GM23338 (cell line): ENCODE measurements around the gene MBOAT1. TPM values are rescaled to one million over a fixed set of nuclear protein-coding genes. Genes with fewer than 3 reads are reported as not detected.

Source experiments
- ATAC-seq: fragments of 200-7000 bp; cut with Tn5 transposase; 3 replicates; pipeline ENCODE4 v1.9.1; 2020
- DNase-seq: peaks from one replicate; pipeline ENCODE4 v3.0.0-alpha.2; 2015; ENCODE audit warnings: low spot score
- H2AFZ ChIP-seq: fragments of 200-600 bp; sonication (generic); 2 replicates; pipeline ENCODE4 v1.8.0; 2016; ENCODE audit warnings: antibody characterized with exemption, mild to moderate bottlenecking, moderate library complexity
- H3F3A ChIP-seq: fragments of 200-600 bp; sonication (generic); replicated peaks from 2 replicates; pipeline ENCODE4 v1.8.0; 2017; ENCODE audit warnings: antibody characterized with exemption, mixed run types, low read depth
- H3K27ac ChIP-seq: fragments of 200-600 bp; sonication (generic); 2 replicates; pipeline ENCODE4 v1.6.1; 2016; ENCODE audit warnings: low read depth
- H3K27me3 ChIP-seq: fragments of 200-600 bp; sonication (generic); 2 replicates; pipeline ENCODE4 v1.8.0; 2016; ENCODE audit warnings: mild to moderate bottlenecking, mixed run types, moderate library complexity; ENCODE audit not compliant: insufficient read depth
- H3K36me3 ChIP-seq: fragments of 200-600 bp; sonication (generic); 2 replicates; pipeline ENCODE4 v1.8.0; 2016; ENCODE audit warnings: mild to moderate bottlenecking; ENCODE audit not compliant: insufficient read depth
- H3K4me1 ChIP-seq: fragments of 200-600 bp; sonication (generic); 2 replicates; pipeline ENCODE4 v1.8.0; 2016; ENCODE audit warnings: mild to moderate bottlenecking, moderate library complexity; ENCODE audit not compliant: insufficient read depth
- H3K4me2 ChIP-seq: fragments of 200-600 bp; sonication (generic); 2 replicates; pipeline ENCODE4 v1.7.1; 2017; ENCODE audit warnings: mixed run types
- H3K4me3 ChIP-seq: fragments of 200-600 bp; sonication (generic); 2 replicates; pipeline ENCODE4 v1.6.1; 2016; ENCODE audit warnings: mixed run types
- H3K79me2 ChIP-seq: fragments of 200-600 bp; sonication (generic); replicated peaks from 2 replicates; pipeline ENCODE4 v1.8.0; 2017; ENCODE audit warnings: mild to moderate bottlenecking; ENCODE audit not compliant: insufficient read depth
- H3K9me2 ChIP-seq: fragments of 200-600 bp; sonication (generic); 2 replicates; pipeline ENCODE4 v1.8.0; 2017; ENCODE audit not compliant: insufficient read depth
- H4K20me1 ChIP-seq: fragments of 200-600 bp; sonication (generic); replicated peaks from 2 replicates; pipeline ENCODE4 v1.8.0; 2017; ENCODE audit warnings: mild to moderate bottlenecking; ENCODE audit not compliant: insufficient read depth
- H3K27ac Mint-ChIP-seq: 2 replicates; pipeline ENCODE4 v1.8.0; 2020; ENCODE audit warnings: inconsistent platforms, mild to moderate bottlenecking, moderate library complexity, mixed read lengths
- H3K27me3 Mint-ChIP-seq: 3 replicates; pipeline ENCODE4 v1.8.0; 2022; ENCODE audit warnings: low read depth, mild to moderate bottlenecking, moderate library complexity, mixed read lengths, inconsistent platforms; ENCODE audit not compliant: insufficient read depth, poor library complexity
- H3K36me3 Mint-ChIP-seq: 3 replicates; pipeline ENCODE4 v1.8.0; 2021; ENCODE audit warnings: low read depth, mild to moderate bottlenecking, inconsistent platforms, moderate library complexity, mixed read lengths
- H3K4me1 Mint-ChIP-seq: 3 replicates; pipeline ENCODE4 v1.8.0; 2020; ENCODE audit warnings: mild to moderate bottlenecking, inconsistent platforms, mixed read lengths
- H3K4me3 Mint-ChIP-seq: 3 replicates; pipeline ENCODE4 v1.8.0; 2021; ENCODE audit warnings: moderate library complexity, mild to moderate bottlenecking, inconsistent platforms, mixed read lengths
- H3K9me3 Mint-ChIP-seq: 3 replicates; pipeline ENCODE4 v1.8.0; 2020; ENCODE audit warnings: moderate library complexity, mild to moderate bottlenecking, inconsistent platforms, mixed read lengths
- CREB1 ChIP-seq: fragments of 250-450 bp; sonication (Bioruptor Pico); IDR thresholded peaks from 2 replicates; pipeline ENCODE4 v1.5.0; 2020; ENCODE audit warnings: low read depth, mild to moderate bottlenecking, moderate library complexity
- CTCF ChIP-seq, 2 experiments: fragments of 200-600 bp in 1 of 2; sonication (generic) in 1 of 2; conservative IDR thresholded peaks; 2 replicates each; pipeline versions ENCODE4 v1.5.1 to v1.6.1; 2016 to 2017; ENCODE audit warnings: antibody characterized with exemption in 2 of 2, low read depth in 2 of 2, mild to moderate bottlenecking in 2 of 2, moderate library complexity in 1 of 2
- EZH2phosphoT487 ChIP-seq: fragments of 200-600 bp; sonication (generic); IDR thresholded peaks from one replicate; pipeline ENCODE4 v1.8.1; 2018; ENCODE audit warnings: antibody characterized with exemption; ENCODE audit not compliant: unreplicated experiment
- NANOG ChIP-seq: IDR thresholded peaks from 2 replicates; pipeline ENCODE4 v1.6.1; 2016; ENCODE audit warnings: antibody characterized with exemption, borderline replicate concordance
- REST ChIP-seq: IDR thresholded peaks from one replicate; pipeline ENCODE4 v1.6.1; 2018; ENCODE audit warnings: antibody characterized with exemption; ENCODE audit not compliant: unreplicated experiment
- ZNF331 ChIP-seq: fragments of 250-450 bp; sonication (Bioruptor Pico); IDR thresholded peaks from 2 replicates; pipeline ENCODE4 v1.5.0; 2020; ENCODE audit warnings: low read depth, mild to moderate bottlenecking, moderate library complexity
- polyA plus RNA-seq: library from polyadenylated mRNA; unstranded; fragments of >200 nt; fragmentation: Nextera tagmentation; extraction: Ambion mirVana; gene quantifications from 2 replicates; pipeline ENCODE4 v1.2.1, GENCODE V29; 2016
- total RNA-seq: library from RNA; depleted of rRNA; stranded (reverse); fragments of >200 nt; shearing (Covaris generic); gene quantifications from 2 replicates; pipeline ENCODE4 v1.2.3, GENCODE V29; 2014

Gene MBOAT1
- total and polyA plus RNA-seq, 2 experiments from 2014 or later = 3.8 to 18.6 TPM

- no peak for TF ChIP-seq REST
Observed at GRCh38 chr6:20061952-20062351, 150.3 kb downstream of the MBOAT1 start (continued).

GRCh38 chr6:20060252-20060651 is 152.0 kb downstream of the MBOAT1 start:
- Mint-ChIP-seq H3K9me3 (no peaks in the 10 kb centered on the region), H3K36me3 (no peaks in the 10 kb centered on the region), H3K27ac (no peak overlapping the region), H3K4me1 (no peaks in the 10 kb centered on the region), H3K4me3 (no peak overlapping the region), H3K27me3 (no peaks in the 10 kb centered on the region)
- no peaks in the 10 kb centered on the region for H3F3A ChIP-seq
- H3K27me3 ChIP-seq = no peaks in the 10 kb centered on the region
- H3K9me2 ChIP-seq = no peaks in the 10 kb centered on the region
- TF ChIP-seq CTCF (conservative IDR thresholded peaks at IDR 0.05; ENCODE audit: low read depth in 2 of 2) = no peak
- no peak overlapping the region for H3K4me2 ChIP-seq
- no peaks in the 10 kb centered on the region for H3K36me3 ChIP-seq
- ATAC-seq (no peak), DNase-seq (no peak)
- no peaks in the 10 kb centered on the region for H3K79me2 ChIP-seq
- no peaks in the 10 kb centered on the region for H4K20me1 ChIP-seq
- H3K4me1 ChIP-seq = no peaks in the 10 kb centered on the region
- no peak overlapping the region for H2AFZ ChIP-seq
- H3K27ac ChIP-seq = no peak overlapping the region
- no peak overlapping the region for H3K4me3 ChIP-seq

GRCh38 chr6:20058912-20059311 is 153.4 kb downstream of the MBOAT1 start:
- H3F3A ChIP-seq = no peaks in the 10 kb centered on the region
- H2AFZ ChIP-seq = no peak overlapping the region; the same call in 1 of the 2 replicates
- Mint-ChIP-seq H3K9me3 (no peaks in the 10 kb centered on the region), H3K27me3 (no peaks in the 10 kb centered on the region), H3K4me3 (no peak overlapping the region), H3K4me1 (no peaks in the 10 kb centered on the region), H3K27ac (no peak overlapping the region), H3K36me3 (no peaks in the 10 kb centered on the region)
- H3K4me2 ChIP-seq = no peak overlapping the region
- ATAC-seq (no peak), DNase-seq (no peak)
- H3K27me3 ChIP-seq = no peaks in the 10 kb centered on the region
- H3K4me1 ChIP-seq = no peaks in the 10 kb centered on the region
- no peaks in the 10 kb centered on the region for H4K20me1 ChIP-seq
- no peak overlapping the region for H3K4me3 ChIP-seq
- no peak overlapping the region for H3K27ac ChIP-seq
- H3K36me3 ChIP-seq = no peaks in the 10 kb centered on the region
- no peaks in the 10 kb centered on the region for H3K79me2 ChIP-seq
- H3K9me2 ChIP-seq = no peaks in the 10 kb centered on the region
- TF ChIP-seq CTCF (conservative IDR thresholded peaks at IDR 0.05; ENCODE audit: low read depth in 2 of 2) (peak; percentile 41 to 48), NANOG (no peak), REST (no peak), ZNF331 (CRISPR knock-in tag) (no peak), CREB1 (CRISPR knock-in tag) (no peak), EZH2phosphoT487 (no peak)
